ENCODE data around the gene SLC23A3.

Gene SLC23A3

DNA sequence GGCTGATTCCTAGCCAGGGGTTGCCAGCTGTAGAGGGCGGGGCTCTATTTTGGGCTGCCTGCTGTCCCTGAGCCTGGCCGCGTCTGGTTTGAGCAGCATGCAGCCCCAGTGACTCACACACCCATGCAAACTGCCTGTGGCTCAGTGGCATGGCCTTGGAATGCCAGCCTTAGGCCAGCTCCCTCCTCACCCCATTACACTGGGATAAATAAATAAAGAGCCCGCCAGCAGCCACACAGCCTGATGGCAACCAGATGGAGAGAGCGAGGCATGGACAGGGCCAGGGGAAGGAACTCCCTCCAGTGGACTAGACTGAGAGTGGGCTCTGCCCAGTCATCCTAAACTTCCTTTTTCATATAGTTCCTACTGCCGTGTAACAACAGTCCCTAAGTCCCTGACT, 27.5 kb downstream of the SLC23A3 start:
- no peak for DNase-seq (ENCODE audit: low spot score)
- no peak for TF ChIP-seq CTCF (IDR thresholded peaks at IDR 0.05; ENCODE audit: extremely low read depth, insufficient read depth, missing control alignments)
- in situ Hi-C loops (cut with MboI; ENCODE audit: low pct_unique_long_range_greater_than_20kb, low sequenced_read_pairs, unreplicated experiment) = no loop called here

DNA sequence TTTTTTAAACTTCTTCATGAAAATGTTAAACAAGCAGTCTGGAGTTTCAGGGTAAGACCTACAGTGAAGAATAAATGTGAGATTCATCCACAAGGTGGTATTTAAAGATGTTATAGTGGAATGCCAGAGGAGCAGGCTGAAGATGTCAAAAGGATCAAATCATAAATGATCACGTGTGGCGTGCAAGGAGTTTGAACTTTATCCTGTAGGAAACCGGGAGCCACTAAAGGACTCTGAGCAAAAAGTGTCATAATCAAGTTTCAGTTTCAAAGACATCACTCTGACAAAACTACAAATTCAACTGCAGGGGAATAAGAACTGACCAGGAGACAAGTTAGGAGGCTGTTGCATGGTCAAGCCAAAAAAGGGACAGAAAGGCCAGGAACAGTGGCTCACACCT, 29.1 kb downstream of the SLC23A3 start:
- in situ Hi-C loops (cut with MboI; ENCODE audit: low pct_unique_long_range_greater_than_20kb, low sequenced_read_pairs, unreplicated experiment) = no loop called here
- TF ChIP-seq CTCF (IDR thresholded peaks at IDR 0.05; ENCODE audit: extremely low read depth, insufficient read depth, missing control alignments) = no peak
- no peak for DNase-seq (ENCODE audit: low spot score)

DNA sequence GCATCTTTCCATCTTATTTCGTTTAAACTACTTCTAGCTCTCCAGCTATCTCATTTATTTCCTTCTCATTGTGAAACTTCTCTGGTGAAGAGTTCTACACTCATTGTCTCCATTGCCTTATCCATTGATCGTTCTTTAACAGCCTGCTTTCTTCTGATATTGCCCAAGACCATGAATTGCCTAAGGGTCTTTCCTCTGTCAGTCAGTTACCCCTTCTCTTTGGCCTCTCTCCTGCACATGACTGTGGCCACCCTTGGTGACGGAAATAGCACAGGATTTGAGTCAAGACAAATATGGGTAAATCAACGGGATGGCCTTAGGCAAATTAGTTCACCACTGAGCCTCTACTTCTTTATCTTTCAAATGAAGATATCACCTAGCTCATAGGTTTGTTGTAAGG, 35.9 kb downstream of the SLC23A3 start:
- in situ Hi-C loops (cut with MboI; ENCODE audit: low pct_unique_long_range_greater_than_20kb, low sequenced_read_pairs, unreplicated experiment) = no loop called here
- no peak for DNase-seq (ENCODE audit: low spot score)

DNA sequence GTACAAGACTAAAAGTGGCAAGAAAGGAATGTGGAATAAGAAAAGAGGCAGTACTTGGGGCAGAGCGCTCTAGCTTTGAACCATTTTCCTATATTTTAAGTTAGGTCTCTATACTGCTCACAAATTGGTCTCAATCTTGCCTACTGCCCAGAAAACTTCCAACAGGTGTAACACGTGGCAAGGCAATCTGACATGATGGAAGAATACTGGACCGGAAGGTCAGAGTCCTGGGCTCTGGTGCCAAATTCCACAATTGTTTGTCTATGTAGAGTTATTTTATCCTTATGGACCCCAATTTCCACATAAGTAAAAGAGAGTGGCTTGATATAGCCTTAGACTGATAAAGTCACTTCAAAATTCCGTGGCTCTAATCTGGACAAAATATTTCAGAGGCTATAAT, 38.1 kb downstream of the SLC23A3 start:
- TF ChIP-seq CTCF (IDR thresholded peaks at IDR 0.05; ENCODE audit: extremely low read depth, insufficient read depth, missing control alignments) = no peak
- no peak for DNase-seq (ENCODE audit: low spot score)
- in situ Hi-C loops (cut with MboI; ENCODE audit: low pct_unique_long_range_greater_than_20kb, low sequenced_read_pairs, unreplicated experiment) = no loop called here

More for the DNA sequence above, 35.9 kb downstream of the SLC23A3 start:
- TF ChIP-seq CTCF (IDR thresholded peaks at IDR 0.05; ENCODE audit: extremely low read depth, insufficient read depth, missing control alignments) = no peak

DNA sequence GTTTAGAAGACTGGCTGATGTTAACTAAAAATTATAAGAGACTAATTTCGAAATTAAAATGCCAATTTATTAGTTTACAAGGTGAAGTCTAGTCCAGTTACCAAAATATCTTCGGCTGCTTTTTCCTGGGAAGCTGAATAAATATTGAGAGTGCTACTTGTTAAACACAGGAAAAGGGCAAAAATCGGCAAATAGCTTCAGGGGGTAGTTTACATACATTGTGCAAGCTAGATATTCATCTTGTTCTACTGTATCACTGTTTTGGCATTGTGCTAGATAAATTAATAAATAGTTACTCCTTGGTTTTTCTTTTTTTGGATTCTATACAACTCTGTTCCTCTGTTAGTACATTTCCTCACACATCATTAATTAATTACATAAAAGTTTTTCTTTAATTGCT, 38.5 kb downstream of the SLC23A3 start:
- in situ Hi-C loops (cut with MboI; ENCODE audit: low pct_unique_long_range_greater_than_20kb, low sequenced_read_pairs, unreplicated experiment) = no loop called here
- DNase-seq (ENCODE audit: low spot score) = no peak
- TF ChIP-seq CTCF (IDR thresholded peaks at IDR 0.05; ENCODE audit: extremely low read depth, insufficient read depth, missing control alignments) = no peak

DNA sequence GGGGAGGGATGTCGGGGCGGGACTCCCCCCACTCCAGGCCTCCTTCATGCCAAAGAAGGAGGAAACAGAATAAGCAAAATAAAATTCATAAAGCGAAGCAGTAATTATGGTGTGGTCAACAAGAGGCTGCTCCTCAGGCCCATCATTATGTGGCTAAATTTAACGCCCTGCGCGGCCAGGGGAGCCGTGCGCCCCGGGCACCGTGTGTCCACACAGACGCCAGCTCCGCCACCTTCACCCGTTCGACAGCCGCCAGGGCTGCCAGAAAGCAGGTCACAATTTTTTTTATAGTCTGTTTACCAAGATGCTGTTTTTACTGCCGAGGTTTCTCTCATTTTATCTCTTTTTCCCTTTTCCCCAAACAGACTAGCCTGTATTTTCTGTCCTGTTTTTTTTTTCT, 40.2 kb downstream of the SLC23A3 start:
- in situ Hi-C loops (cut with MboI; ENCODE audit: low pct_unique_long_range_greater_than_20kb, low sequenced_read_pairs, unreplicated experiment) = no loop called here
- DNase-seq (ENCODE audit: low spot score) = no peak
- TF ChIP-seq CTCF (IDR thresholded peaks at IDR 0.05; ENCODE audit: extremely low read depth, insufficient read depth, missing control alignments) = no peak

DNA sequence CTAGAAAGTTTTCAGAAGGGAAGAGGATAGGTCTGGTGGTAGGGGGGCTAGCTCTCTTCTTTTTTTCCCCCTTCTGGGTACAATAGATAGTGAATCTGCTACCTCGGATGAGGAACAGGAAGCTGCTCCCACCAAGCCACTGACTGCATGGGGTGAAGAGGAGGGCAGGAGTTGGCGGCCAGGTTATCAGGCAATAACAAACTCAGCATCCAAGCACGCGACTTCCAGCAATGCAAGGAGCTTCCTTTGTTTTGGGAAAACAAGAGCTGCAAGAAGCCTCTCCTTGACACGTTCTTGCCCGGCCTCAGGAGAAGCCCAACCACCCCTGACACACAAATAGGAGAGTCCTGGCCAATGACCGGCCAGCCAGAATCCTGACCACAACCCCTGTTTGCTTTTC, 41.4 kb downstream of the SLC23A3 start:
- no peak for DNase-seq (ENCODE audit: low spot score)
- in situ Hi-C loops (cut with MboI; ENCODE audit: low pct_unique_long_range_greater_than_20kb, low sequenced_read_pairs, unreplicated experiment) = no loop called here
- no peak for TF ChIP-seq CTCF (IDR thresholded peaks at IDR 0.05; ENCODE audit: extremely low read depth, insufficient read depth, missing control alignments)

Data from GM13977 (cell line).